Vagina (tissue), 2 donors: ENCODE results near the gene TTC7B.

ENCODE experiments used
- CTCF ChIP-seq, 3 experiments: fragments of 450-650 bp in 2 of 3; fragments of 200-600 bp in 1 of 3; sonication (generic) in 1 of 3; IDR thresholded peaks; one replicate each; pipeline ENCODE4 v1.5.1; 2017 to 2019; ENCODE audit warnings: antibody characterized with exemption in 3 of 3, mild to moderate bottlenecking in 2 of 3, moderate library complexity in 2 of 3
- POLR2AphosphoS5 ChIP-seq, 2 donors: sonication (generic); formaldehyde crosslinking; IDR thresholded peaks; one replicate each; pipeline ENCODE4 v1.9.0; 2017; ENCODE audit warnings: antibody characterized with exemption in 2 of 2, mild to moderate bottlenecking in 2 of 2, low read depth in 1 of 2; ENCODE audit not compliant: insufficient read depth in 1 of 2

GRCh38 chr14:90753456-90754005 lies 62.7 kb downstream of the TTC7B start:
- no peak for TF ChIP-seq CTCF (IDR thresholded peaks at IDR 0.05)
- TF ChIP-seq POLR2AphosphoS5 (IDR thresholded peaks at IDR 0.05; ENCODE audit: insufficient read depth in 1 of 2, low read depth in 1 of 2): no peak
